Measurements from ENCODE around the gene MBNL2.

The MBNL2 gene

DNA sequence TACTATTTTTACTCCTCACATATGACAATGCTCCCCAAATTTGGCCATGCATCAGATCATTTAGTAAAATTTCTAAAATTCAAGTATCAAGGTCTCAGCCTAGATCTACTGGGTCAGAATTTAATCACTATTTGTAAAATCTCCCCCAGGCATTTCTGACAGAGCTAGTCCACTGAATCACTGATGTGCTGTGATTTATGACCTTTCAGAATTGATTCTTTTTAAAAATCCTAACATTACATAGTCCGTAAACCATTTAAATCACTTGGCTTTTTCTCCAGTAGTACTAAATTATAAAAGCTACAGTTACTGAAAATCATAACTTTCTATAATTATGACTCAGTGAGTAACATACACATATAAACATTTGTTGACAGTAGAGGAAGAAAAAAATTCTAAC is 119.0 kb downstream of the MBNL2 start:
- in situ Hi-C loops (cut with MboI; ENCODE audit: low sequenced_read_pairs) = no loop called here

DNA sequence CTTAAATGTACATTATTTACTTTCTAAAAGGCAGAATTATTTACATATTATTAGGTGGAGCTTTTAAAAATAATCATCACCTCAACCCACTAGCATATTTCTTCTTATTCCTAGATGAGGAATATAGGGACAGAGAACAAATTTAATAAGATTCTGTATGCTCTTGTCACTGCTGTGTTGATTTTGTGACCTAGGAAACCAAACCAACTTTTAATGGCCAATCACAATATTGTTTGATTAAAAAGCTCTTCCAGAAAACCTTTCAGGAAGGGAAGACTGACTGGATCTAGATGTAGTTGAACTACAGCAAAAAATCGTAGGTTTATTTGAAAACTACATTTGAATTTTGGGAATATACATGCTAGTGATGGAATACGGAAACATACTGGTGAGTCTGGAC is 120.0 kb downstream of the MBNL2 start:
- in situ Hi-C loops (cut with MboI; ENCODE audit: low sequenced_read_pairs) = no loop called here

DNA sequence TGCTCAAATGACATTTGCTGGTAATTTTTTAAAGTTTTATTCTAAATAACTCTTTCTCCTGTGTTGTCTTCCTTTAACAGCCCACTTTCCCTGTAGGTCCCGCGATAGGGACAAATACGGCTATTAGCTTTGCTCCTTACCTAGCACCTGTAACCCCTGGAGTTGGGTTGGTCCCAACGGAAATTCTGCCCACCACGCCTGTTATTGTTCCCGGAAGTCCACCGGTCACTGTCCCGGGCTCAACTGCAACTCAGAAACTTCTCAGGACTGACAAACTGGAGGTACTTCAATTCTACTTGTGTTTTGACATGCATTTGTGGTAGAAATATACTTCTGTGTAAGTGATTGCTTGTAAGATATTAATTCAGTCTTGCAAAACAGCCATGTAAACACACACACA is 120.8 kb downstream of the MBNL2 start:
- in situ Hi-C loops (cut with MboI; ENCODE audit: low sequenced_read_pairs) = no loop called here

DNA sequence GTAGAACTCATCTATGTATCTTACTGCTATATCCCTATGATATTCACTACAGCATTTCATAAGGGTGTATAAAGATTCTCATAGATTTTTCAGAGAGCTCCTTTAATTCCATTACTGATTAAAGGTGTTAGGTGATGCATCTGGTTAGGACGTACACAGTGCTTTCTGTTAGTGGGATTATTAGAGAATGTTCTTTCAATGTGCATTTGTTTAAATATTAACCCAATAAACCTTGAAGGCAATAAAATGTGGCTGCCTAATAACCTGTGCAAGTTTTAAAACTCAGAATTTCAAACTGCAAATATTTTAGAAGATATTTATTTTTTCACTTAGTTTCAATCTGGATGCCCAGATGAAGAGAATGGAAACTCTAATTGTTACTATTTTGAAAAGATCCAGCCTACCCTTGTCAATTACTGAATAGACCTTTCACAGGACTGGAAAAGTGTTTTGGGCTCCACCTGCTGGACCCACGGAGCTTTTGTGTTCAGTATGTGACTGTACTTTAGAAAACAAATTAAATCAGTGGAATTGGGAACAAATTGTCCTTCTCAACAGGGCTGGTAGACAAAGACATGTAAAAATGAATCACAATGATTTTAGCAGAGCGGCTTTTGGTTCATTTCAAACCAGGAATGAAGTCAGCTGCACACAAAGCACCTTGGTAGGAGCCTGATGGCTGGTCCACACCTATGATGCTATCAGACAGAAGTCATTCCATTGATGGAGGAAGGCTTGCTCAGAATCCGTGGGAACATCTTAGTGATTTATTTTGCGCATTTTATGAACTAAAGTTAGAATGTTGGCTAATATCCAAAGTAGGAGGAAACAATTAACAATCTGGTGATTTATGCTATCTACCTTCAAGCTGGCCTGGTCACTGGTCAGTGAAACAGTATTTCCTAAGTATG is 122.4 kb downstream of the MBNL2 start:
- in situ Hi-C loops (cut with MboI; ENCODE audit: low sequenced_read_pairs) = no loop called here

DNA sequence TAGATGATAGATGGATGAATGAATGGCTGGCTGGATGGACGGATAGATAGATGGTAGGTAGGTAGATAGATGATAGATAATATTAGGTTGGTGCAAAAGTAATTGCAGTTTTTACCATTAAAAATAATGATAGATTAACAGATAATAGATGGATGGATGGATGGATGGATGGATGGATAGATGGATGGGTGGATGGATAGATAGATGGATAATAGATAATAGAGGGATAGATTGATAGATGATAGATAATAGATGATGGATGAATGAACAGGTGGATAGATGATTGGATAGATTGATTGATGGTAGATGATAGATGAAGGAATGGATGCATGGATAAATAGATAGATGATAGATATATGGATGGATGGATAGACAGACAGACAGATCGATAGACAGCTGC is 124.0 kb downstream of the MBNL2 start:
- in situ Hi-C loops (cut with MboI; ENCODE audit: low sequenced_read_pairs) = no loop called here

DNA sequence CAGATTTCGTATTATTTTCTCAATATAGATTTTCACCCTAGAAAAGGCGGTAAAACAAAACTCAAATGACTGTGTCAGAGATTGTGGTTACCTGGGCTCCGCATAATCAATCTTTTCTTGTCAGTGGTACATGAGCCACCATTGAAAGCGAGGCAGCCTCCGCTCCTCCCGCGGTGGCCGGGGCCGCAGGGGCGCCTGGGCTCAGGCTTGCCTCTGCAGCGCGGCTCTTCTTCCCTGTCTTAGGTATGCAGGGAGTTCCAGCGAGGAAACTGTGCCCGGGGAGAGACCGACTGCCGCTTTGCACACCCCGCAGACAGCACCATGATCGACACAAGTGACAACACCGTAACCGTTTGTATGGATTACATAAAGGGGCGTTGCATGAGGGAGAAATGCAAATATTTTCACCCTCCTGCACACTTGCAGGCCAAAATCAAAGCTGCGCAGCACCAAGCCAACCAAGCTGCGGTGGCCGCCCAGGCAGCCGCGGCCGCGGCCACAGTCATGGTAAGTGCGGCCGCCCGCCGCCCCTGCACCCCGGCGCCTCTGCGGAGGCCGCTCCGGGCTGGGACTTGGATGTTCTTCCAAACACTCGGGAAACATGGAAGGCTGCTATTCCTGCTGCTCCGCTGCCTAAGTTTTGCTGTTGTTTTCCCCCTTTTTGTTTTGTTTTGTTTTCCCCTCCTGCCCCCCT is 124.6 kb downstream of the MBNL2 start:
- in situ Hi-C loops (cut with MboI; ENCODE audit: low sequenced_read_pairs) = no loop called here

DNA sequence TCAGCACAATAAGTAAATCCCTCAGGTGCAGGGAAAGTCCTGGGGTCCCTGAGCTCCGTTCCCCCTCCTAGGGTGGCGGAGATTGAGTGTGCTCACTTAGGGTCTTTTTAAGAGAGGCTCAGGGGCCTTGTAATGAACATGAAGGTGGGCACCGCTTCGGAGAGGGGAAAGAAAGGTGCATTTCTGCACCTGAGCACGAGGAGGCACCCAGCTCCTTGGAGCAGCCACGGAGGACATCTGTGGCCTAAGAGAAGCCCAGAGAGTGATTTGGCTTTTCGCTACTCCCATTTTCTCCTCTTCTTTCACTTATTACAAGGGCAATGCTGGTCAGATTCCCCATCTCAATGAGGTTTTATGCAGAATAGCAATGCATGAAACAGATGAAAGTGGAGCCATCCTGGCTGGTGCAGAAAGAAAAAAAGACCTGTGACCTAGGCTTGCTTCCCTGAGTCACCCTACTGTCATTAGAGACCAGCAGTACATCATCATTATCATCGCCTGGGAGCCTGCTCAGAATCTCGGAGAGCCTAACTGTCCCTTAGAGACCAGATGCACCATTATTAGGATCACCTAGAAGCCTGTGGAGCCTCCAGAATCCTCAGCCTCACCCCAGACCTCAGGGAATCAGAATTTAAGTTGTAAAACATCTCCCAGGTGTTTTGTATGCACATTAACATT is 125.3 kb downstream of the MBNL2 start:
- in situ Hi-C loops (cut with MboI; ENCODE audit: low sequenced_read_pairs) = no loop called here

DNA sequence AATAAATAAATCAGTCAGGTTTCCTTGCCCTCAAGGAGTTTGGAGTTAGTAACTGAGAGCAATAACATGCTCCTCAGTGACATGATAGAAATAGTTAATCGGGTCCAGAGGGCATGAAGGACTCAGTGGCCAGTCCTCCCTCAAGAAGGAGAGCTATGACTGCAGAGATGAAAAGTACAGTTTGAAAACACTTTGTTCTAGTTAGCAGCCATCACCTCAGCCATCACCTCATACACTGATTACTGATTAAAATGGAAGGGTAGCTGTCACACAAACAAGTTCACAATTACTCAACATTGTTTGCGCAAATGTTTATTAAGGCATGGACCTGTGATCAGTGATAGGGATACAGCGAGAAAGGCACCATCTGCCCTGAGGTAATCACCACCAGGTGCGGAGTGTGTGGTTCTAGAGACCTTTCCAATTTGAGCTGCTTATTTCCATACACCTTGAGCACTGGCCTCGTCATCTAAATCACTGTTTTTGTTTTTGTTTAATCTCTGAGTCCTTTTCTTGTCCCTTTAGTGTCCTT is 126.5 kb downstream of the MBNL2 start:
- in situ Hi-C loops (cut with MboI; ENCODE audit: low sequenced_read_pairs) = no loop called here

DNA sequence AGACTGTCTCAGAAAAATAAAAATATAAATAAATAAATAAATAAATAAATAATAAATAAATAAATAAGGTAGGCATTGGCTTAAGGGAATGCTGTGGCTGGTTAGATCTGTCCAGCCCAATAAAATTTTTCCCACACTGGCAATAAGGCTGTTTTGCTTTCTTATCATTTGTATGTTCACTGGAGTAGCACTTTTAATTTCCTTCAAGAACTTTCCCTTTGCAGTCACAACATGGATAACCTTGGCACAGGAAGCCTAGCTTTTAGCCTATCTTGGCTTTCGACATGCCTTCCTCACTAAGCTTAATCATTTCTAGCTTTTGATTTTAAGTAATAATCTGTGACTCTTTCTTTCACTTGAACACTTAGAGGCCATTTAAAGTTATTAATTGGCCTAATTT is 129.9 kb downstream of the MBNL2 start:
- in situ Hi-C loops (cut with MboI; ENCODE audit: low sequenced_read_pairs) = loop anchor here (25.0 kb wide), 1 partner anchor 240 kb away; no protein-coding TSS in a partner anchor

DNA sequence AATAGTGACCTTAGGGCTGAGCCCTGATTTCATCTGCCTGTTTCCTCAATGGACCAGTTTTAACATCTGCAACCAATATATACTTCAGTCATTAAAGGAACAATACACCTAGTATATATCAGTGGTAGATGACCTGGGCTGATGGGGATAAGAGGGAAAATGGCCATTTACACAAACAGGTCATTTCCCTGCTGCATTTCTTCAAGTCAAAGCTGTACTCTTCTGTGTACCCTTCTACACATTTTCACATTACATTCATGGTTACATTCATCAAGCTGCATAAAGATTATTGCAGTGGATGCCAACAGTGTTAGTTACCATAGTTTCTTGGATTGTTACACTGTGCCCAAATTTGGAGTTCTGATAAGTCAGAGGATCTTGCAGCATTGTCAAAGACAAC is 130.7 kb downstream of the MBNL2 start:
- in situ Hi-C loops (cut with MboI; ENCODE audit: low sequenced_read_pairs) = loop anchor here (25.0 kb wide), 1 partner anchor 241 kb away; no protein-coding TSS in a partner anchor

DNA sequence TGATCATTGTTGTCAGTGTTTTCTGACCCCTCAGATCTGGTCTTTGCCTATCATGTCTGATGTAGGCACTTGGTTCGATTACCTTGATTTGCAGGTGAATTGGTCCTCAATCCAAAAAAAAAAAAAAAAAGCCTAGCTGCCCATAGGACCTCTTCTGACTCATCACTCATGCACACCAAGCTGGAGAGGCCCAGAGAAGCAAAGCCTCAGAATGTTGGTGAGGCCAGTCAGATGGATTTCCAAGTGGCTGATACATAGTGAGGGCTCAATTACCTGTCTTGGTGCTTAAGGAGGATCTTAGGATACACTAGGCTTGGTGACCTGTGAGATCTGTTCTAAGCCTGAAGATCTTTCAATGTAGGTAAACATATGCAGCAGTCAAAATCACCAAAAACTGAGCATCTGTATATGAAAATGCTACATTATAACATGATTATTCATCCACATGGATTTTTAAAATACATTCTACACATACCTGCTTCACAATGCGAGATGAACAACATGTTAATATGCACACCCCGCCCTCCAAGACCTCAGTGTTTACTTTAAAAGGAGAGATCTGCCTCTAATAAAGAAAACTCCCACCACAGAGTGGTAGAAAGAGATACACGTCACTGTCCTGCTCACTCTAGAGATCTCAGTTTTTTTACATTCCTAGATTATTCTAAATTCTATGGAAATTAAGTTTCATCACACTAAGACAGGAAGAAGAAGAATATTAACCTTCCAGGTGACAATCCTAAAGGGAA is 132.0 kb downstream of the MBNL2 start:
- in situ Hi-C loops (cut with MboI; ENCODE audit: low sequenced_read_pairs) = loop anchor here (25.0 kb wide), 1 partner anchor 242 kb away; no protein-coding TSS in a partner anchor

DNA sequence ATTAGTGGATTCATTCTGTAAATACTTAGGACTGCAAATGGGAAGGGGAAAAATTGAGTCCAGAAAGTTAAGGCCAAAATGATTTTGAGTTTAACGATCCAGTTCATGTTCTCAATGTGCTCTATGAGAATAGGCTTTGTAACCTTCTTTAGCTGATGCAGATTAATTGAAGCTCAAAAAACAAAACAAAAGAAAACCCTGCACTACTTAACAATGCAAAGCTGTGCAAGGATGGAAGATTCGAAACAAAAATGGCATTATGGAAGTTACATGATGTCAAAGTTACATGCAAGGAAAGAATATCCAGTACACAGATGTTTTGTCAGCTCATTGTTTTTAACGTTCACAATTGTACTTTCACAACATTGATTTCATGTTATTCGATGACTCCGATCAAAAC is 132.7 kb downstream of the MBNL2 start:
- in situ Hi-C loops (cut with MboI; ENCODE audit: low sequenced_read_pairs) = loop anchor here (25.0 kb wide), 1 partner anchor 243 kb away; no protein-coding TSS in a partner anchor

DNA sequence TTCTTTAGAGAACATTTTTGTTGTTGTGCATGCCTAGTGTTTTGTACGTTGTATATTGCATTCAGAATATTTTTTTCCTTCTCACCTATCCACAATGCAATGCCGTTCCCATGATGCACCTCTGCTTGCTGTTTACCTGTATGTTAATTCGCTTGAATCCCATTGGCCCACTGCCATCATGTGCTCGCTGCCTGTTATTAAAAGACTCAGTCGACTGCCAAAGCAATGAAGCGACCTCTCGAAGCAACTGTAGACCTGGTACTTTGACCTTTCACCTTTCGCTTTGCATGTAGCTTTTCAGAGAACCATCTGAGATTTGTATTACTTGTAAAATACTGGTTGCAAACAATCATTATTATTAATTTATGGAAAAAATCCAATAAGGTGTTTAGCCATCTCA is 134.5 kb downstream of the MBNL2 start:
- in situ Hi-C loops (cut with MboI; ENCODE audit: low sequenced_read_pairs) = loop anchor here (25.0 kb wide), 1 partner anchor 244 kb away; no protein-coding TSS in a partner anchor

DNA sequence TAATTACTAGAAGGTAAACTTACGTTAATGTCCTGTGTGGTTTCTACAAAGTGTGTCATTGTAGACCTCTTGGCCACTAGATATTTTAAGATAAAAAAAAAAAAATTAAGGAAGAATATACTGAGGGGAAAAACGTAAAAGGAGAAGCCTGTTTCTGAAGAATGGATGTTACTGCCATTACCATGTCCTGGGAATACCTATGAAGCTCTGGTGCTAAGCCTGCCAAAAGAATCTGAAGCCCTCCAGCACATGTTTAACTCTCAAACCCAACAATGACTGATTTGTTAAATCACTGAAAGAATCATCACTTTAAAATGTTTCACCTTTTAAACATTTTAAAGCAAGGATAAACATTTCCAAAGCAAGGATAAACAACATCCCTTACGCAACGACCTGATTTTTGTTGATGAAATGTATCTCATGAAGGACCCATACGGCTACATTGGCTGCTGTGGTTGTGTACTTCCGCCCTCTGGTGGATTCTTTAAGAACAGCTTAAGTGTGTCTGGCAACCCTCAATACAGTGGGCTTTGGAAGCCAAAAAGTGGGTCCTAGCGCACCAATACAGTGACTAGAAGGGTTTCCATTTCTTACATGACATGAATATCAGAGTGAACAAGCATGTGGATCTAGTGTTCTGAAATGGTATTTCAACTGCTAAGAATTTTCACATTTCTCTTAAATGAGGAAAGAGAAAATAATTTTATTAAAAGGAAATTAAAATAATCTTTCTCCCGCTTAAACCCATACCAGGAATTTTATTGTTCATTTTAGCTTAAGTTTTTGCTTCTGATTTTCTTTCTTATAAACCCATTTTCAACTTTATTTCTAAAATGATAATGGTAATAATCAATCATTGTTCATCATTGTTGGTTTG is 137.3 kb downstream of the MBNL2 start:
- in situ Hi-C loops (cut with MboI; ENCODE audit: low sequenced_read_pairs) = loop anchor here (25.0 kb wide), 1 partner anchor 247 kb away; no protein-coding TSS in a partner anchor

DNA sequence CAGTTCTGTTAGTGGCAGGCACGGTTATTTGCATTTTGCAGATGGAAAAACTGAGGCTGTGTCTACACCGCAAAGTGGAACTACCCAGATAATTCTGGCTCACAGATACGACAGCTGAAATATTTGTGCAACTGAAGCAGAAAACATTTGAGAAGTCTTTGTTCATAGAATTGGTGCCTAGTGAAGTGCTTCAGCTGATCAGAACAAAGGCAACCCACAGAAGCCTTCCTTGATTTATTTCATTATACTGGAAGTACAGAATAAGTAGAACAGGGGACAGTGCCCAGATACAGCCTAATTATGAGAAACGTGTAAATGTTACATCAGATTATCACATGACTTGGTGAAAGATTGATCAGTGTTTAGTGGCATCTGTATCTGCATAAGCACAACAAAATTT is 138.5 kb downstream of the MBNL2 start:
- in situ Hi-C loops (cut with MboI; ENCODE audit: low sequenced_read_pairs) = loop anchor here (25.0 kb wide), 1 partner anchor 248 kb away; no protein-coding TSS in a partner anchor

DNA sequence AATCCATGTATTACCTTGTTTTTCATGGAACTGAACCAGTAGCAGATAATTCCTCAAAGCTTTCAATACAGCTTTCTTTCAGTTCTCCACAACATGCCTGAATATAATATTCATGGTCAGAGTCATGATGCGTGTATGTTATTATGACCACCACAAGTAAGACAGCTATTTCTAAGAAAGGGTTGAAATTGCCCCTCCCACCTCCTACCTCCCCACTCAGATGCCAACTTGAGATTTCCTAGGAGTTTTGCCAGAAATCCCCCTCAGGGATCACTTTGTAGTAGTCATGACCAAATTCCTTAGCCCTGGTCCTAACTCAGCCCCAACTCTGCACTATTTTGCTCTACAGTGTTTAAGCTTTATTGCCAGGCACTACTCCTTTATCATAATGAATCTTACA is 141.9 kb downstream of the MBNL2 start:
- in situ Hi-C loops (cut with MboI; ENCODE audit: low sequenced_read_pairs) = loop anchor here (25.0 kb wide), 1 partner anchor 252 kb away; no protein-coding TSS in a partner anchor

DNA sequence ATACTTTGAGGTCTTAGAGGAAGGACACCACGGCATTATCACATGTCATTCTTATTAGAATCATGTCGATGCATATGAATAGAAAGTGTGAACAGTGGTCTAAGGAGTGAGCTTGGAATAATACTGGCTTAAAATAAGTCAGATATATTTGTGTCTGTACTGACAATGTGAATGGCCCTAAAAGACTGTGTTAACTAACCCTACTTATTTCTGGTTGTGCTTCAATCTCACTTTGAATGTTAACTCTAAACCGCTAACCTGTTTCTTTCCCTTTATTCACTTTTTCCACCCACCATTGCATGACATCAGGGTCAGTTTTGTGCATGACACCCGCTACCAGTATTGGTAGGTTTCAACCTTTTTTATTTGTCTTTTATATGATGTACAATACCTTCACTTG is 142.7 kb downstream of the MBNL2 start:
- in situ Hi-C loops (cut with MboI; ENCODE audit: low sequenced_read_pairs) = loop anchor here (25.0 kb wide), 1 partner anchor 253 kb away; no protein-coding TSS in a partner anchor

DNA sequence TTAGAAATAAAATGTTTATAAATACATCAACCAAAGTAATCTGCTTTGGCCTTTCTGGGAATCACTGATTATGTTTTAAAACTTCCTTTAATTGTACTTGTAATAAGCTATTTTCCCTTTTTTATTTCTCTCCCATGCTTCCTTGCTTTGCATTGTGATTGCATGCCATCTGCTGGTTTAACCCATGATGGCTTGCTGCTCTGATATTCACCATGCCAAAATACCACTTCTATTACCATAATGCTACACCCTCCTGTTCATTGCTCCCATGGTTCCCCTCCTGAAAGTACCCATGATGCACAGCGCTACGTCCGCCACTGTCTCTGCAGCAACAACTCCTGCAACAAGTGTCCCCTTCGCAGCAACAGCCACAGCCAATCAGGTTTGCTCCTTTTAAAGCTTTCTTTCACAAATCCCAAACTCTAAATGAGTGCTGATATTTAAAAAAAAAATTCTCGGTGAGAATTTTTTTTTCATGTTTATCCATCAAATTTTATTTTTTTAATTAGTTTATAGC is 144.1 kb downstream of the MBNL2 start:
- in situ Hi-C loops (cut with MboI; ENCODE audit: low sequenced_read_pairs) = loop anchor here (25.0 kb wide), 1 partner anchor 254 kb away; no protein-coding TSS in a partner anchor

All from HL-60/S4 treated with phorbol 12-myristate 13-acetate at 8.2 ng/mL for 4 days and 3 days (cell line).